Measurements from ENCODE around the gene TTLL8. TPM values are rescaled to one million over a fixed set of nuclear protein-coding genes. Genes with fewer than 3 reads are reported as not detected.
A peak's percentile ranks its signal among the peaks of the same experiment; 100 is the strongest.

Gene TTLL8
- total RNA-seq, 1 donor = 0.27 TPM

DNA sequence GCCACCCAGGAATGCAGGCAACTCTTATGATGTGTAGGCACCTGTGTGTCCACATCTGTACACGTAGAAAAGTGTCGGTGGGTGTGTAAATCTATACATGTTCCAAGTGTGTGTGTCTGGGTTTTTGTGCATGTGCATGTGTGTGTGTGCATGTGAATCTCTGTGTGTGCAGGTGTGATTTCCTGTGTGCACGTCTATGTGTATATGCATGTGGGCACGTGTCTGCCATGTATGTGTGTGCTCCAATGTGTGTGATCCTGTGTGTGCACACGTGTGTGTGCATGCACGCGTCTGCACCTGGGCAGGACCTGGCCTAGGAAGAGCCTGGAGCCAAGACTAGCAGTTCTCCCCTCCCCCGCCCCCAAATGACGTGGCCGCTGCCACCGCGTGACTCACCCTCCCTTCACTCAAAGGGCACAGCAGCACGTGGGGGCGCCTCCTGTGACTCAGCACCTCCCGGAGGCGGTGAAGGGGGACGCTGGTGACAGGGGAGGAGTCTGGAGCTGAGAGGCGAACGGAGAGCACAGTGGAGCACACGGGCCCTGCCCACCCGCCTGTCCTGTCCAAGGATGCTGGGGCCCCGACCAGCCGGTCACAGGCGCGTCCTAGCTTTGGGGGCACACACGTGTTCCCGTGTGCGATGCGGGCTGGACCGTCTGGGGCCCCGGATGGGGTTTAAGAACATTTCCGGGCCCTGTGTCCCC lies 87.4 kb downstream of the TTLL8 start:
- peak; percentile 87 to 99 (median 99) for DNase-seq (ENCODE audit: low read depth in 2 of 3, low spot score in 2 of 3)

DNA sequence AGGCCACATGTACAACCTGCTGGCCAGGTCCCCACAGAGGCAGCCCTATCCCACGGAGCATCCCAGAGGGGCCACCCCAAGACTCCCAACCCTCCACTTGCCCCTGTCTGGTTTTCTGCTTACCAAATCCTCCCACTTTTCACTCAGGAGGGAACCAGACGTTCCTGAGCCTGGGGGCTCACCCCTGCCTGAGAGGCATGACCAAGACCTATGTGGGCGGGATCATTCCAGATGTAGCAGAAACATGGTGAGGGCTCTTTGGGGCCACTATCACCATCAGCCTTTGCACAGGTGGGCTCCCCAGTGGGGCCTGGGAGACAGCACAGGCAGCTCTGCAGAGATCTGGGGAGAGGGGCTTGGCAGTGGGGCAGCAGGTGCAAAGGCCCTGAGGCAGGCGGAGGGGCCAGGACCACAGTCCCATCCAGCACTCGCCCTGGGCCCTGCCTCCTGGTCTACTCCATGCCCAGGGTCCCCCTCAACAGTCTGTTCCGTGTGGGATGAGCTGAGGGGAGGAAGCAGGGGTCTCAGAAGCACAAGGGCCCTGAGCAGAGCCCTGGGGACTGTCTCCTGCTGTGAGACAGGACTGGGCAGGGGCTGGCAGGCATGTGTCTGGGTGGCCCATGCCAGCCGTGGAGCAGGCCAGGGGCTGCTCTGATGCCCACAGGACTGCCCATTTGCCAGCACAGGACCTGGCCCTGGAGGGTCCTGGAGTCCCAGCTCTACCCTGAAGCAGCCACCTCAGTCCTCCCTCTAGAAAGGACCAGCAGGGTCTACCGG lies 88.2 kb downstream of the TTLL8 start:
- DNase-seq (ENCODE audit: low read depth in 2 of 3, low spot score in 2 of 3) = no peak

DNA sequence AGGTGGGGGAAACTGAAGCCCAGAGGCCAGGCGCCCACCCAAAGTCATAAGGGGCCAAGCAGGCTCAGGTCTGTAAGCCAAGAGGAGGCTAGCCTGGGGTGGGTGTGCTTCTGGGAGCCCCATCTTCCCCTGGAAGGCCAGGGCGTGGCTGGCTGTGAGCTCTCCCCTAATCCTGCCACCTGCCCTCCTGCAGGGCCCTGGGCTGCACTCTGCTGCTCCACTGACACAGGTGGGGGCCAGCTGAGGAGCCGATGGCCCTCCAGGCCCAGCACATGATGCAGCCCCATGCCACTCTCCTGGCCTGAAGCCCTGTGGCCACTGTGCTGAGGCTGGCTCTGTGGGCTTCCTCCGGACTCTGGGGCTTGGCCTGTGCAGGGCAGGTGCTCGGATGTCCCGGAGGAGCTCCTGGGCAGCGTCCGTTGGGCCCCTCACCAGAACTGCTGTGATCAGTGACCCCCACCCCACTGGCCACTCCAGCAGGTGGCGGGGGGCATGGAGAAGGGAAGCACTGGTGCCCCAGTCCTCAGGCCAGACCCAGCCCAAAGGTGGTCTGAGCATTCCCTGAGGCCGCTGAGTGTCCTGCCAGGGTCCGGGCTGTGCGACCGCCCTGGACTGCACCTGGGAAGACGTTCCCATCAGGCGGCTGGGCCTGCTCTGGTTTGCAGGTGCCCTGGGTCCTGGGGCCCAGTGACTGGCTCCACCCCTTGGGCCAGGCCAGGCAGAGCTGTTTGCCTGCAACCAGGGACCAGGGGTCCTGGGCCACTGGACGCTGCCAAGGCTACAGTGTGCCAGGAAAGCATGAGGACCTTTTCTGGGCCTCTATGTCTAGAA lies 89.1 kb downstream of the TTLL8 start:
- DNase-seq (ENCODE audit: low read depth in 2 of 3, low spot score in 2 of 3) = no peak

Other genes with a start within 250 kb of the TTLL8 start
- 46.0 TPM for gene BRD1, start 230.4 kb downstream of the TTLL8 start, total RNA-seq
- gene ZBED4, start 204.5 kb downstream of the TTLL8 start, total RNA-seq = 31.2 TPM
- 35.5 TPM for gene ALG12, start 139.9 kb downstream of the TTLL8 start, total RNA-seq
- gene CRELD2, start 139.7 kb downstream of the TTLL8 start, total RNA-seq = 21.3 TPM
- gene PIM3, start 97.5 kb downstream of the TTLL8 start, total RNA-seq = 84.6 TPM
- gene IL17REL, start 45.5 kb downstream of the TTLL8 start, total RNA-seq = under 0.01 TPM
- gene MLC1, start 27.1 kb upstream of the TTLL8 start, total RNA-seq = 139 TPM
- 0.27 TPM for gene MOV10L1, start 31.7 kb upstream of the TTLL8 start, total RNA-seq
- 6.5 TPM for gene PANX2, start 112.4 kb upstream of the TTLL8 start, total RNA-seq
- gene TRABD, start 127.6 kb upstream of the TTLL8 start, total RNA-seq = 70.0 TPM
- gene SELENOO, start 142.7 kb upstream of the TTLL8 start, total RNA-seq = 31.8 TPM
- 76.7 TPM for gene TUBGCP6, start 186.7 kb upstream of the TTLL8 start, total RNA-seq
- gene HDAC10, start 193.0 kb upstream of the TTLL8 start, total RNA-seq = 51.7 TPM
- gene MAPK12, start 203.4 kb upstream of the TTLL8 start, total RNA-seq = 30.2 TPM
- 11.8 TPM for gene MAPK11, start 212.1 kb upstream of the TTLL8 start, total RNA-seq
- 91.8 TPM for gene PLXNB2, start 249.3 kb upstream of the TTLL8 start, total RNA-seq